GM19372 (cell line): Measurements from ENCODE around the gene THSD4.

Source experiments
- ATAC-seq: cut with Tn5 transposase; IDR thresholded peaks from one replicate; pipeline ENCODE4 v1.9.1; 2021; ENCODE audit warnings: mild to moderate bottlenecking, low read depth, moderate library complexity; ENCODE audit not compliant: unreplicated experiment

Gene THSD4

GRCh38 chr15:71096676-71097075 is 18.6 kb upstream of the THSD4 start:
- ATAC-seq, result no peak

GRCh38 chr15:71097890-71098289 is 17.4 kb upstream of the THSD4 start:
- no peak for ATAC-seq

GRCh38 chr15:71098920-71099319 is 16.4 kb upstream of the THSD4 start:
- ATAC-seq, result no peak

GRCh38 chr15:71103102-71103676 is 12.1 kb upstream of the THSD4 start:
- ATAC-seq, result no peak

- no peak for ATAC-seq
Observed at GRCh38 chr15:71104636-71105035, 10.6 kb upstream of the THSD4 start.

GRCh38 chr15:71105444-71105843 is 9.8 kb upstream of the THSD4 start:
- no peak for ATAC-seq

GRCh38 chr15:71106802-71107500 is 8.3 kb upstream of the THSD4 start:
- ATAC-seq, result no peak

GRCh38 chr15:71107501-71107815 is 7.8 kb upstream of the THSD4 start:
- ATAC-seq, result no peak

GRCh38 chr15:71109130-71109529 is 6.1 kb upstream of the THSD4 start:
- ATAC-seq, result no peak

- no peak for ATAC-seq
Observed at GRCh38 chr15:71109905-71110304, 5.4 kb upstream of the THSD4 start.

- ATAC-seq, result no peak
Observed at GRCh38 chr15:71110405-71111180, 4.7 kb upstream of the THSD4 start.

- ATAC-seq, result no peak
Observed at GRCh38 chr15:71111181-71111565, 4.1 kb upstream of the THSD4 start.

- no peak for ATAC-seq
Observed at GRCh38 chr15:71111950-71112349, 3.3 kb upstream of the THSD4 start.

GRCh38 chr15:71112429-71112828 is 2.8 kb upstream of the THSD4 start:
- ATAC-seq, result no peak

GRCh38 chr15:71114066-71114680 is 1.1 kb upstream of the THSD4 start:
- no peak for ATAC-seq

- peak; percentile 47 for ATAC-seq
Observed at GRCh38 chr15:71115567-71116351, 488 bp downstream of the THSD4 start.

- ATAC-seq, result no peak
Observed at GRCh38 chr15:71116366-71116765, 1.1 kb downstream of the THSD4 start.

- no peak for ATAC-seq
Observed at GRCh38 chr15:71116942-71117341, 1.7 kb downstream of the THSD4 start.

GRCh38 chr15:71117714-71118305 is 2.5 kb downstream of the THSD4 start:
- ATAC-seq, result no peak

- no peak for ATAC-seq
Observed at GRCh38 chr15:71118345-71118744, 3.1 kb downstream of the THSD4 start.
